DOHH2 (cell line): ENCODE measurements around the gene TGM3.

ENCODE experiments used
- CTCF ChIP-seq: fragments of 200-600 bp; sonication (generic); IDR thresholded peaks from one replicate; pipeline ENCODE4 v1.5.1; 2014; ENCODE audit warnings: antibody characterized with exemption, mild to moderate bottlenecking, low read depth, low read length; ENCODE audit not compliant: poor library complexity, severe bottlenecking
- EZH2phosphoT487 ChIP-seq: fragments of 200-600 bp; sonication (generic); IDR thresholded peaks from 2 replicates; pipeline ENCODE4 v1.6.1; 2017; ENCODE audit warnings: borderline replicate concordance, mild to moderate bottlenecking, antibody characterized with exemption, low read length, moderate library complexity, mixed read lengths

- TF ChIP-seq CTCF: no peak
- TF ChIP-seq EZH2phosphoT487: no peak
Observed at GRCh38 chr20:2363187-2363586, 67.4 kb downstream of the TGM3 start.
